Measurements from ENCODE around the gene NDE1.

The NDE1 gene

DNA sequence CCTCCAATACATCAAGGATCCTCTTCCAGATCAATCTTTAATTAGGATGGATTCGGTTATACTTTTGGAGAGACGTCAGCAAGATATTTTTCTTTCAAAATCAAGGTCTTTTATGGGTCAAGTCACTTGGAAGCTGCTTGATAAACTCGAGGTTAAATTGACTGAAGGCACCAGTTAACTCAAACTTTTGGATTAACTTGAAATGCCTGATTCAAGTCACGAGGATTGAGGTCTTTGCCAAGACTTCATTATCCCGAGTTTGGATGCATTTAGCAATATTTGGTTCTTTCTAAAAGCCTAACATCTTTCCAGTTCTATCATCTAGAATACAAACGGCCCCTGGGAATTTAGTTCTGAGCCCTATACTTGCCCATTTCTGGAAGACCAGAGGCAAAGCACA lies 123.9 kb downstream of the NDE1 start:
- Histone ChIP-seq H3K4me1 (no peaks in the 10 kb centered on the region), H3K36me3 (no peaks in the 10 kb centered on the region), H3K27me3 (peaks cover 5% of the 10 kb centered on the region), H3K9me3 (no peaks in the 10 kb centered on the region), H3K4me3 (ENCODE audit: low read depth, low read length) (no peak overlapping the region)
- DNase-seq: no peak
- TF ChIP-seq, protein P1, sequence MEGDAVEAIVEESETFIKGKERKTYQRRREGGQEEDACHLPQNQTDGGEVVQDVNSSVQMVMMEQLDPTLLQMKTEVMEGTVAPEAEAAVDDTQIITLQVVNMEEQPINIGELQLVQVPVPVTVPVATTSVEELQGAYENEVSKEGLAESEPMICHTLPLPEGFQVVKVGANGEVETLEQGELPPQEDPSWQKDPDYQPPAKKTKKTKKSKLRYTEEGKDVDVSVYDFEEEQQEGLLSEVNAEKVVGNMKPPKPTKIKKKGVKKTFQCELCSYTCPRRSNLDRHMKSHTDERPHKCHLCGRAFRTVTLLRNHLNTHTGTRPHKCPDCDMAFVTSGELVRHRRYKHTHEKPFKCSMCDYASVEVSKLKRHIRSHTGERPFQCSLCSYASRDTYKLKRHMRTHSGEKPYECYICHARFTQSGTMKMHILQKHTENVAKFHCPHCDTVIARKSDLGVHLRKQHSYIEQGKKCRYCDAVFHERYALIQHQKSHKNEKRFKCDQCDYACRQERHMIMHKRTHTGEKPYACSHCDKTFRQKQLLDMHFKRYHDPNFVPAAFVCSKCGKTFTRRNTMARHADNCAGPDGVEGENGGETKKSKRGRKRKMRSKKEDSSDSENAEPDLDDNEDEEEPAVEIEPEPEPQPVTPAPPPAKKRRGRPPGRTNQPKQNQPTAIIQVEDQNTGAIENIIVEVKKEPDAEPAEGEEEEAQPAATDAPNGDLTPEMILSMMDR (IDR thresholded peaks at IDR 0.05; ENCODE audit: low read depth, low read length): no peak

DNA sequence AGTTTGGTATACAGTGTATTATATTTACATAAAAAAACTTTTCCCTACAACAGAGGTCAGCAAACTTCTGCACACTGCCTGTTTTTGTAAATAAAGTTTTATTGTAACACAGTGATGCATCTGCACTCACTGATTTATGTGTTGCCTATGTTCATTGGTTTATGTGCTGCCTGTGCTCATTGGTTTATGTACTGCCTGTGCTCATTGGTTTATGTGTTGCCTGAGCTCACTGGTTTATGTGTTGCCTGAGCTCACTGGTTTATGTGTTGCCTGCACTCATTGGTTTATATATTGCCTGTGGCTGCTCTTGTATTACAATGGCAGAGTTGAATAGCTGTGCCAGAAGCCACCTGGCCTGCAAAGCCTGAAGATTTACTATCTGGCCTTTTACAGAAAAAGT lies 125.2 kb downstream of the NDE1 start:
- peak; percentile 13 for DNase-seq
- Histone ChIP-seq H3K9me3 (no peaks in the 10 kb centered on the region), H3K27me3 (peaks cover 5% of the 10 kb centered on the region), H3K36me3 (no peaks in the 10 kb centered on the region), H3K4me3 (ENCODE audit: low read depth, low read length) (no peak overlapping the region), H3K4me1 (no peaks in the 10 kb centered on the region)
- TF ChIP-seq, protein P1 (IDR thresholded peaks at IDR 0.05; ENCODE audit: low read depth, low read length): no peak

DNA sequence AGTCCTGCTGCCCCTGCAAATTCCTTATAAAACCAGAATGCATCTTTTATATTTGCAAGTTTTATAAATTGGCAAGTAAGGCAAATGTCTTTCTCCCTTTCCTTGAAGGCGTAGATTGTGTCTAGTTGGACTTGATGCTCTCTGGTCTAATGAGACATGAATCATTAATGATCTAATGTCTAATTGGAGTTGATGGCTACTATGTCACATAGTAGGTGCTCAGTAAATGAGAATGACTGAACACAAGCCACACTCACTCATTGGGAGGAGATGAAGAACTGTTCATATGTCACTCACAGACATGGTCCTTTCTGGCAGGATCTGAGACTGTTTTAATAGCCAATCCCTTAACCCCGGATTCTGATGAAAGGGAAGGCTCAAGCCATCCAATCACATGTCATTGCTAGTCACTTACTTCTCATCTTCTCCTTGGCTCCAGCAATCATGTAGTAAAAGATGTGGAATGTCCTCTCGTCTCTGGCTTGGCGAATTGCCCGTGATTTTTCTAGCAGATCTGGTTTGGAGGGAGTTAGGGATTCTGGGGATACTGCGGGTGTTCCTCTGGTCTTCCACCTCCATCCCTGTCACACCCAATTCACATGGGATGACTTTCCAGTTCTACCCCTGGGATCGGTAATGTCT lies 125.7 kb downstream of the NDE1 start:
- peaks cover 5% of the 10 kb centered on the region for H3K27me3 ChIP-seq
- TF ChIP-seq, protein P1 (IDR thresholded peaks at IDR 0.05; ENCODE audit: low read depth, low read length): no peak
- H3K4me3 ChIP-seq (ENCODE audit: low read depth, low read length): no peak overlapping the region
- no peaks in the 10 kb centered on the region for H3K9me3 ChIP-seq
- H3K36me3 ChIP-seq: no peaks in the 10 kb centered on the region
- H3K4me1 ChIP-seq: no peaks in the 10 kb centered on the region
- DNase-seq: no peak
